HG02885 (cell line): ENCODE data around the gene ASGR2.
"Not testable (repeated sequence)": the region's sequence is repeated elsewhere in the genome, so short reads cannot be mapped to it uniquely, and the experiment has no call there.

Experiments
- ATAC-seq: cut with Tn5 transposase; IDR thresholded peaks from one replicate; pipeline ENCODE4 v1.9.1; 2021; ENCODE audit warnings: mild to moderate bottlenecking; ENCODE audit not compliant: unreplicated experiment, poor library complexity

The ASGR2 gene

DNA sequence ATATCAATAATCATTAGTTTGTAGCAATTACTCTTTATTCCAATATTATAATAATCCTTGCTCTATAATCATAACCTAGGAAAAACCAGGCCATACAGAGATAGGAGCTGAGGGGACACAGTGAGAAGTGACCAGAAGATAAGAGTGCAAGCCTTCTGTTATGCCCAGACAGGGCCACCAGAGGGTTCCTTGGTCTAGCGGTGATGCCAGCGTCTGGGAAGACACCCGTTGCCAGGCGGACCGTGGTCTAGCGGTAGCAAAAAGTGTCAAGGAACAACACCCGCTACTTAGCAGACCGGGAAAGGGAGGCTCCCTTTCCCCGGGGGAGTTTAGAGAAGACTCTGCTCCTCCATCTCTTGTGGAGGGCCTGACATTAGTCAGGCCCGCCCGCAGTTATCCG is 11.8 kb upstream of the ASGR2 start:
- ATAC-seq, result not testable (repeated sequence)

DNA sequence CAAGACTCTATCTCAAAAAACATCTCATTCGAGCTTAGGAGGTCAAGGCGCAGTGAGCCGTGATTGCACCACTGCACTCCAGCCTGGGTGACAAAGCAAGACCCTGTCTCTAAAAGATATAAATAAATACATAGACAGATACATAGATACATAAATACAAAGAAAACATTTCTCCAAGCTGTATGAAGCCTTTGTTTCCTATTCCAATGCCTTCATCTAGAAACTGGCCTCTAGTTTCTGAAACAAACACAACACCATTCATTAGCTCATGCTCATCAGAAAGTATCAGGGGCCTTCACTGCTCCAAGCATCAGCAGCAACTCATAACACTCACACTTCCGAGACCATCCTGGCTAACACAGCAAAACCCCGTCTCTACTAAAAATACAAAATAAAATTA is 10.3 kb upstream of the ASGR2 start:
- ATAC-seq, result no peak

- no peak for ATAC-seq
Measured at GRCh38 chr17:7123844-7124243, 9.2 kb upstream of the ASGR2 start.

DNA sequence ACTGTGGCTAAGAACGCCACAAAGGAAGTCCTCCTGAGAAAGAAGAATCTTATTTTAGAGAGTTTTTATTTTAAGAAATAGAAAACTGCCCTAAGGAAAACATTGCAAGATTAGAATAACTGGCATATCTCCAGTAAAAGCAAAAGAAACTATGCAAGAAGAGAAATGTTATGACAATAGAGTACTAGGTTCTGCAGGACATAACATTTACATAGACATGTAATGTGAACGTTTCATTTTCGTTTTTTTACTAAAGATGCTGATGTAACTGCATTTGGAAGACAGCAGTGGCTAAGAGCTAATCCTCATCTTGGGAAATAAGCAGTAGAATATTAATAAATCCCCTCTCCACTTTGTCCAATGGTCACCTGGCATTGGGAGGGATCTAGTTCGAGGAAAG is 7.8 kb upstream of the ASGR2 start:
- ATAC-seq, result no peak

GRCh38 chr17:7120635-7121034 is 6.0 kb upstream of the ASGR2 start:
- not testable (repeated sequence) for ATAC-seq

- ATAC-seq, result no peak
Measured at GRCh38 chr17:7120123-7120522, 5.5 kb upstream of the ASGR2 start.

- ATAC-seq, result no peak
Measured at GRCh38 chr17:7119314-7119713, 4.7 kb upstream of the ASGR2 start.

GRCh38 chr17:7114875-7115614 is 423 bp upstream of the ASGR2 start:
- no peak for ATAC-seq

- ATAC-seq, result no peak
Measured at GRCh38 chr17:7113273-7114071, 1.1 kb downstream of the ASGR2 start.

DNA sequence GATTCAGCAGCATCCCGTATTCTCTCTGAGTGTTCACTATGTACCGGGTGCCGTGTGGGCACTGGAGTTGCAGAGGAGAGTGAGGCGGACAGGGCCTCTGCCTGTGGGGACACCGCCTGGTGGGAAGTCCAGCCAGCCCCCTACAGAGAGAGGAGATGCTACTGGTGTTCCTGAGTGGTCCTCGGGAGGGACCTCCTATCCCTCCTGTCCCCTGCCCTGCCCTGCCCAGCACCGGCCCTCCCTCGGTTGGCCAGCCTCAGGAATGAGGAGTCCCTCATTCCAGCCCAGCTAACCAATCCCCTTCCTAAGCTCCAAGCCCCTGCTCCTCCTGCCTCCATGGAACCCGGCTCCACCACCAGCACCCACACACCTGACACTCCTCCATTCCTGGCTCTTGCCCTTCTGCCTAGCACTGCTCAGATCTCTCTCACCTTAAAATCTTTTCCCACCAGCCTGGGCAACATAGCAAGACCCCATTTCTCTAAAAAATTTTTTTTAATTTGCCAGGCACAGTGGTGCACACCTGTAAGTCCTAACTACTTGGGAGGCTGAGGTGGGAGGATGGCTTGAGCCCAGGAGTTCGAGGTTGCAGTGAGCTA is 2.0 kb downstream of the ASGR2 start:
- ATAC-seq, result no peak

GRCh38 chr17:7111784-7112509 is 2.7 kb downstream of the ASGR2 start:
- no peak for ATAC-seq

GRCh38 chr17:7110617-7111306 is 3.9 kb downstream of the ASGR2 start:
- no peak for ATAC-seq

DNA sequence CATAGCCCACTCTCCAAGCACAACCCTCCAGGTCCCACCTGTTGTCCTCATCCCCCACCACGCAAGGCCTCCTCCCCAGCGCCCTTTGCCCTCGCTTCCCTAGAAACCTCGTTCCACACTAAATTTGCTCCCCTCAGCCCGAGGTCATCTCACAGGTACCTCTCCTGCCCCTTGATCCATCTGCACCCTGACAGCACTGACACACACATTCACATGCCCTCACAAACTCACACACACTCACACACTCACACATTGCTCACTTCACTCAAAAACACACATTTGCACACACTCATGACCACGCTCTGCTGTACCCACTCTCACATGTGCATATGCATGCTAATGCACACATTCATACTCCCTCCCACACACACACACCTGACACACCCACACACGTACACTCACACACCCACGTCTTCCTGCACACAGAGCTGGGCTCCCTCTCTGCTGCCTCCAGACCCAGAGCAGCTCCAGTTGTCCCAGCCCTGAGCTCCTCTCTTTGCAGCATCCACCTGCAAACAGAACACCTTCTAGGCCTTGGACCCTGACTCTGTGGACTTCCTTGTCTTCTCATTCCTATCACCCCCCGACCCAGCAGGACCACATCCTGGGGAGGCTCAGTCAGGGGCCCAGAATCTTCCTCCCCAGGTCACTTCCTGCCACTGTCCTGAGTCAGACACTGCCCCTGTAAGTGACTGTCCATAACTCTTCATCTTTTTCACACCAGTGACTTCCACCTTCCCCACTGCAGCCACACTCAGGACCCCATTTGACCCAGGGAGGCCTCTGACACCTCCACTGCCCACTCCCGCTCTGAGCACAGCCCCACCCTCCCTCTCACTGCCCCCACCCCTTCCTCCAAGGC is 4.9 kb downstream of the ASGR2 start:
- no peak for ATAC-seq

DNA sequence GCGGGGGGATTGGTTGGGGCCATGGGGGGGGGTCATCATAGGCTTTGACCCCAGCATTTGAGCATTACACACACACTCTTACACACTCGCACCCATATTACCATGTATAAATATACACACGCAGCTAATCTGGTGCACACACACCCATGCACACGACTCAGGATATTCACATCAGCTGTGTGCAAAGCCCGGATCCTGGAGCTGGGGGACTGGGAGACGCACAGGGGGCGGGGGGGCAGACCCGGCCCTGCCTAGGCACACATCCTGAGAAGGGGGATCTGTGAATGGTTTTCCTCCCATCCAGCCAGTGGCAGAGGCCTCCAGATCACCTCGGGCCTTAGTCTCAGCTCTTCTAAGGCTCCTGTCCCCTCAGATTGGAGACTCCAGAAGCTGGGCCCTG is 5.6 kb downstream of the ASGR2 start:
- ATAC-seq, result no peak

GRCh38 chr17:7108560-7108925 is 6.1 kb downstream of the ASGR2 start:
- ATAC-seq, result no peak

- no peak for ATAC-seq
Measured at GRCh38 chr17:7107795-7108559, 6.6 kb downstream of the ASGR2 start.

DNA sequence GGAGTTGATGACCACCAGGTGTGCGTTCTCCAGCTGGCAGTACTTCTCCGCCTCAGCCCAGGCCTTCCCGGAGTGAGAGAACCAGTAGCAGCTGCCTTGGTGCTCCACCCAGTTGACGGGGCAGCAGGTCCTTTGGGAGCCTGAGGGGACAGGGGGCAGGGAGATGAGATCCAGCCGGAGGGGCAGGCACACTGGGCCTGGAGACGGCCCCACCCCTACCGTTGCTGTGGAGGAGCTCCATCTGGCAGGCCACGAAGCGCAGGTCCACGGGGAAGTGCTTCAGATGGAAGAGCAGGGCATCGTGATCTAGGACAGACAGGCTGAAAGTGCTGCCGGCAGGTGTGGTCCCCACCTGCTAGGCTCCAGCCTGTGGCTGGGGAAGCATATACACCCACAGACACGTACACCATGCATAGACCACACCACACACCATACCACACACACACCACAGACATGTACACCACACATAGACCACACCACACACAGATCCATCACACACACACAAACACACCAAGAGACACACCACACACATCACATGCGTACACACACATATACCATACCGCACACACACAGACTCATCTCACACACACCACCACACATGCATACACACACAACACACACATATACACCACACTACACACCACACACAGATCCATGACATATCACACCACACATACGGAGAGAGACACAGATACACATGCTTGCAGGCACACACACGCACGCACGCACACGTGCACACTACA is 7.4 kb downstream of the ASGR2 start:
- no peak for ATAC-seq

DNA sequence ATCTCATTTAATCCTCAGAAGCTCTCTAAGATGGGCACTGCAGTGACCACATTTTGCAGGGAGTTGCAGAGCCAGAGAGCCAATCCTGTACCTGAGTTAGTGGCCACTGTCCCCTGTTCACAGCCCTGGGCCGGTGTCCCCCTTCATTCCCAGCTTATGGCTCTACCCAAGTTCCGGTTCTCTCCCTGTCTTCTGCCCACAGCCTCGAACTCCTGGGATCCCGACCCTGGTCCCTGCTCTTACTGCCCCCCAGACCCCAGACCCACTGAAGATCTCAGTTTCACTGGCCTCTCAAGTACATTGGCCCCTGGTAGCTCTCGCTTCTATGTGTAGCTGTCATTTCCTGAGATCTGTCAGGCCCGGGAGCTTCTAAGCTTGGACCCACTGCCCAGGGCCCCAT is 12.2 kb downstream of the ASGR2 start:
- no peak for ATAC-seq
